Ovary (tissue), 3 donors: ENCODE results near the gene BIRC6.

Experiments
- EP300 ChIP-seq: sonication (generic); formaldehyde crosslinking; IDR thresholded peaks from one replicate; pipeline ENCODE4 v1.6.1; 2017; ENCODE audit warnings: antibody characterized with exemption
- POLR2A ChIP-seq: fragments of 450-650 bp; IDR thresholded peaks from one replicate; pipeline ENCODE4 v1.6.1; 2017; ENCODE audit warnings: antibody characterized with exemption, mild to moderate bottlenecking, moderate library complexity
- TF ChIP-seq, protein P1 (sequence below), 3 donors: fragments of 450-650 bp in 2 of 3; fragments of 200-600 bp in 1 of 3; IDR thresholded peaks; one replicate each; pipeline versions ENCODE4 v1.5.1 to v1.8.0; 2016 to 2022; ENCODE audit warnings: antibody characterized with exemption in 3 of 3, mild to moderate bottlenecking in 1 of 3
- donor health status: DM: no; HTN: no; CAD: no.

- TF ChIP-seq, protein P1, sequence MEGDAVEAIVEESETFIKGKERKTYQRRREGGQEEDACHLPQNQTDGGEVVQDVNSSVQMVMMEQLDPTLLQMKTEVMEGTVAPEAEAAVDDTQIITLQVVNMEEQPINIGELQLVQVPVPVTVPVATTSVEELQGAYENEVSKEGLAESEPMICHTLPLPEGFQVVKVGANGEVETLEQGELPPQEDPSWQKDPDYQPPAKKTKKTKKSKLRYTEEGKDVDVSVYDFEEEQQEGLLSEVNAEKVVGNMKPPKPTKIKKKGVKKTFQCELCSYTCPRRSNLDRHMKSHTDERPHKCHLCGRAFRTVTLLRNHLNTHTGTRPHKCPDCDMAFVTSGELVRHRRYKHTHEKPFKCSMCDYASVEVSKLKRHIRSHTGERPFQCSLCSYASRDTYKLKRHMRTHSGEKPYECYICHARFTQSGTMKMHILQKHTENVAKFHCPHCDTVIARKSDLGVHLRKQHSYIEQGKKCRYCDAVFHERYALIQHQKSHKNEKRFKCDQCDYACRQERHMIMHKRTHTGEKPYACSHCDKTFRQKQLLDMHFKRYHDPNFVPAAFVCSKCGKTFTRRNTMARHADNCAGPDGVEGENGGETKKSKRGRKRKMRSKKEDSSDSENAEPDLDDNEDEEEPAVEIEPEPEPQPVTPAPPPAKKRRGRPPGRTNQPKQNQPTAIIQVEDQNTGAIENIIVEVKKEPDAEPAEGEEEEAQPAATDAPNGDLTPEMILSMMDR (IDR thresholded peaks at IDR 0.05) = no peak
- TF ChIP-seq POLR2A = no peak
- no peak for TF ChIP-seq EP300
Observed at GRCh38 chr2:32558492-32558891, 201.7 kb downstream of the BIRC6 start.
